HG02938 (cell line): ENCODE results near the gene RAPGEF3.

Source experiments
- ATAC-seq: cut with Tn5 transposase; IDR thresholded peaks from one replicate; pipeline ENCODE4 v1.9.1; 2021; ENCODE audit warnings: mild to moderate bottlenecking, moderate library complexity; ENCODE audit not compliant: unreplicated experiment

Gene RAPGEF3, protein sequence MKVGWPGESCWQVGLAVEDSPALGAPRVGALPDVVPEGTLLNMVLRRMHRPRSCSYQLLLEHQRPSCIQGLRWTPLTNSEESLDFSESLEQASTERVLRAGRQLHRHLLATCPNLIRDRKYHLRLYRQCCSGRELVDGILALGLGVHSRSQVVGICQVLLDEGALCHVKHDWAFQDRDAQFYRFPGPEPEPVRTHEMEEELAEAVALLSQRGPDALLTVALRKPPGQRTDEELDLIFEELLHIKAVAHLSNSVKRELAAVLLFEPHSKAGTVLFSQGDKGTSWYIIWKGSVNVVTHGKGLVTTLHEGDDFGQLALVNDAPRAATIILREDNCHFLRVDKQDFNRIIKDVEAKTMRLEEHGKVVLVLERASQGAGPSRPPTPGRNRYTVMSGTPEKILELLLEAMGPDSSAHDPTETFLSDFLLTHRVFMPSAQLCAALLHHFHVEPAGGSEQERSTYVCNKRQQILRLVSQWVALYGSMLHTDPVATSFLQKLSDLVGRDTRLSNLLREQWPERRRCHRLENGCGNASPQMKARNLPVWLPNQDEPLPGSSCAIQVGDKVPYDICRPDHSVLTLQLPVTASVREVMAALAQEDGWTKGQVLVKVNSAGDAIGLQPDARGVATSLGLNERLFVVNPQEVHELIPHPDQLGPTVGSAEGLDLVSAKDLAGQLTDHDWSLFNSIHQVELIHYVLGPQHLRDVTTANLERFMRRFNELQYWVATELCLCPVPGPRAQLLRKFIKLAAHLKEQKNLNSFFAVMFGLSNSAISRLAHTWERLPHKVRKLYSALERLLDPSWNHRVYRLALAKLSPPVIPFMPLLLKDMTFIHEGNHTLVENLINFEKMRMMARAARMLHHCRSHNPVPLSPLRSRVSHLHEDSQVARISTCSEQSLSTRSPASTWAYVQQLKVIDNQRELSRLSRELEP

DNA sequence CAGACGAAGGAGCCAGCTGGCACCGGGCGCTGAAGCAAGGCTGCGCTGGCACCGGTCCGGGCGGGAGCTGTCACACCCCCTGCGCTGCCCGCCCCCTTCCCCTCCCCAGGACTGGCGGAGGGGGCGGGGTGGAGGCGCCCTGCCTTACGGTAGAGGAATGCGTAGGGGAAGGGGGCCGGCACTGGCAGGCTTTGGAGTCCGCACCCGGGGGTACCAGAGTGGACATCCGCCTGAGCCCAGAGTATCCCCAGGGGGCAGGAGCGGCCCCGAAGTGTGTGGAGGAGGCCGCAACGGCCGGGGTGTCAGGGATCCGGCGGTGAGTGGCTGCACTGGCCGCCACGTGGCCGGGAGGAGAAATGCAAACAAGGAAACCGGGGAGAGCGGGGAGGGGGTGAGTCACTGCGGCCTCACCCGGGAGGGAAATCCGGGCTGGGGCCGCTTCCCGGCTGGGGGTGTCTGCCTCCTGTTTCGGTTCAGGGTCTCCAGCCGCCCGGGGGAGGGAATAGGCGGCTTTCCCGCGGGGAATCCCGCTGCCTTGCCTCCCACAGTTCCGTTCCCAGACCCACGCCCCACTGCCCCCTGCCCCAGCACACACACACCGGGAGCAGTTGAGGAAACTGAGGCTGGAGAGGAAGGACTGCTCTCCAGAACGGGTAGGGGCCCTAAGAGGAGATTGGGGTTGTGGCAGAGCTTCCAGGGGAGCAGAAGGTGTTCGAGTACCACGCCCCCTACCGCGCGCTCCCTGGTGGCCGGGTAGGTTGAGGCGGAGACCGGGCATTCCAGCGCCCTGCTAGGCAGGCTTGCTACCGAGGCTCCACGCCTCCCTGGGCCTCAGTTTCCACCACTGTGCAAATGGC, at the start of gene RAPGEF3:
TSS of gene RAPGEF3 (minus strand) at position 47 of the 857 bp plus-strand sequence. CDS start 324 bp downstream, outside the sequence.
- ATAC-seq: peak; percentile 49

DNA sequence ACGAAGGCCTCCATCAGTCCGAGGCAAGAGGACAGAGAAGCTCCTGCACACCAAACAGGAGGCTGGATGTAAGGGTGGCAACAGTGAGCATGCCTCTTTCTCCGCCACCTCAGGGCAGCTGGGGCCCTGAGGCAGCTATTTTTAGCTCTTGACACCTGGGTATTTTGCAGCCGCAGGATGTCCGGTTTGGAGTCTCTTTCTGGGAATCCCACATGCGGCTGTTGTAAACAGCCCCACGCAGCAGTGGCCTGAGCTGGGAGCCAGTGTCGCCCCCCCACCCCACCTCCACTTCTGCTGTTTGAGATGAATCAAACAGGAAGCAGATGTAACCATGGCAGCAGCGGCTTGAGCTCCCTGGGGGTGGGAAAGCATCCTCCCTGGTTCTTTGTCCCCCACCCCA, 49.4 kb upstream of the RAPGEF3 start:
- ATAC-seq: peak; percentile 40

DNA sequence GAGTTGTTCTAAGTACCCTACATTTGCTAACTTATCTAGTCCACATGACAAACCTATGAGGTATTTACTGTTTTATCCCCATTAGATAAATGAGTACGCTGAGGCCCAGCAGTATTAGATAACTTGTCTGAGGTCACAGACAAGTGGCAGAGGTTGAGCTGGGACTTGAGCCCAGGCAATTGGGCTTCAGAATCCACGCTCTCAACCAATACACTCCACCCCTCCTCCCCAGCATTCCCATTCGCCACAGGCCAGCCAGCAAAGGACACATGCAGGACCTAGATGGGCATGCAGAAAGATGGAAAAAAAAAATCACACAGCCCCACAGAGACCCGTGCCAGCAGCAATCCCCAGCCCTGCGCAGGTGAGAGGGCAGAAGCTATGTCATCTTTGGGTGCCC, 48.7 kb upstream of the RAPGEF3 start:
- no peak for ATAC-seq

DNA sequence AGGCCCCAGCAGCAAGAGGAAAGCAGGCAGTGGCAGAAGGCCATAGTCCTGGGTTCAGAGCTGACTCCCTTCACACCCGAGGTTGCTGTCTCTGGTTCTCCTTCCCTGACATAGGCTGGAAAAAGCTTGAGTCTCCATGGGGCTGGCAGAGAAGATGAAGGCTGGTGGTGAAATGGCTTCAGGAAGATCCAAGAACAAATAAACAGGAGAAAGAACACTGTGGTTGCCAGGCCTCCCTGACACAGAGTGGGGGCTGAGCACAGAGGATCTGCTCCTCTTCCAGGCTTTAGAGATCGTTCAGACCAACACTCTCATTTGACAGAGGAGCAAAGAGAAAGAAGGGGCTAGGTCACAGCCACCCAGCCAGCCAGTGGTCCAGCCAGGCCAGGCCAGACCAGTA, 46.7 kb upstream of the RAPGEF3 start:
- no peak for ATAC-seq

DNA sequence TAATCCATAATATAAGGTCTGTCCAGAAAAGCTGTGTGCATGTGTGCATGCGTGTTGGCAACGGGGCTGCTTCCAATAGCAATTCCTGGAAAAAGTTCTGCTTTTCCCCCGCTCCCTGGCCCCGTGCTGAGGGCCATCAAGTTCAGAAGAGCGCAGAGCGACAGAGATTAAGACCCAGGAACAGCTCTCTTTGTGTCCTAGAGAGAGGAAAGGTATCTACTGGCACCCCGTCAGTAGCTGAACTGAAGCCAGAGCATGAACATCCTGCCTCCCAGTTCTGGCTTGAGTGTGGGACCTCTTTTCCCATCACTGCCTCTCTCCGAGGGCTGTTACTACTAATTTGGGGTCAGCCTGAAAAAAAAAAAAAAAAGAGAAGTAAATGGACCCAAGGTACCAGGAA, 45.5 kb upstream of the RAPGEF3 start:
- ATAC-seq: no peak

DNA sequence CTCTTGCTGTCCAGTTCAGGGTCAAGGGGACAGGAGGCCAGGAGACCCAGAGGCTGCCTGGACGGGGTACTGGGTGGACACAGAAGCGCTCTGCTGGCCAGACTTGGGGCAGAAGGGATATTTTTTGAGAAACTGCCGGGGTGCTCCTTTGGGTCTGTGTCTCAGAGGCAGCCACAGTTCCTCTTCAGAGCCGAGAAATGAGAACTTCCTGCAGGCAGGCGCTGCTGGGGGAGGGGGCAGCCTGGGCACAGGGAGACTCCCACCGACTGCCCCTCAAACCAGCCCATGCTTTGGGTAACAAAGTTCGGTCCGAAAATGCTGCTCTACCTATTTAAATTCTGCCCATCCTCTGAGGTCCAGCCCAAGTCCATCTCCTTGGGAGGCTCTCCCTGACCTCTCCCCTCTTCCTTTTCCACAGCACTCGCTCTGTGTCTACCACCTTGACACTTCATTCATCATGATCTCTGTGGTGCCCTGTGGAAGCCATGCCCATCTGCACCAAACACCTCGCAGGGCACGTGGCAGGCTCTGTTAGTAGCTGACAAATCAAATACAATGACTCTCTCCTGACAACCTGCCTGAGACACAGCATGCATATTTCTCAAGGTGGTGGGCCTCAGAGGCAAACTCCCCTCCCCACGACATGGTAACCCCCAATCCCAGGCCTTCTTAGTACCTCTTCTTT, 44.7 kb upstream of the RAPGEF3 start:
- no peak for ATAC-seq

DNA sequence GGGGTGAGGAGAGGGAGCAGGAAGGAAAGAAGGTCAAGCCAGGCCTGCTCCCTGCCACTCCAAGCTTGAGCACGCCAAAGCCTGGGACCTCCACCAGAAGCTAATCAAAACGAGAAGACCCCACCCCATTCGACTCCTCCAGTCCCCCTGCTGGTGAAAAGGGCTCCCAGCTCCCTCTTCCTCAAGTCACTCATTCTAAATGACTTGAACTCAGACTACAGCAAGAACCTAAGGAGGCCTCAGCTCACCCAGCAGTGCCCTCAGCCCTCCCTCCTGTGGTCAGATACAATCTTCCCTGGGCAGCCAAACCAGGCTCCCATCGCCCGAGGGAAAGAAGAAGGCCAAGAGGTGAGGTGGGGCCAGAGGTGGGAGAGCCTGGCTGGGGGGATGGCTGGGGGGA, 43.6 kb upstream of the RAPGEF3 start:
- no peak for ATAC-seq

DNA sequence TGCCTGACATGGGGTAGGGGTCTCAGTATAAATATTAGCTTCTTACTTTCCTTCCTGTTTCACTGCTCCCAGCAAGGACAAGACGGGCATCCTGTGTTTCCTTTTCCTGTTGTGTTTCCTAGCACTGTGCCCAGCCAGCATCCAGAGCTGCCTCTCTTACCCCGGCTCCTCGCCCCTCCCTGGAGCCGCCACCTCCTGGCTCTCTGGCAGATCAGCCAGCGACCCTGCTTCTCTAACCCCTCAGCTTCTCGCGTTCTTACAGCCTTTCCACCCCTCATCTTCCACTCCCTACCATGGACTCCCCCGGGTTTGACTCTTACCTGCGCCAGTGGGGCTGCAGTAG, 43.2 kb upstream of the RAPGEF3 start:
- ATAC-seq: no peak

DNA sequence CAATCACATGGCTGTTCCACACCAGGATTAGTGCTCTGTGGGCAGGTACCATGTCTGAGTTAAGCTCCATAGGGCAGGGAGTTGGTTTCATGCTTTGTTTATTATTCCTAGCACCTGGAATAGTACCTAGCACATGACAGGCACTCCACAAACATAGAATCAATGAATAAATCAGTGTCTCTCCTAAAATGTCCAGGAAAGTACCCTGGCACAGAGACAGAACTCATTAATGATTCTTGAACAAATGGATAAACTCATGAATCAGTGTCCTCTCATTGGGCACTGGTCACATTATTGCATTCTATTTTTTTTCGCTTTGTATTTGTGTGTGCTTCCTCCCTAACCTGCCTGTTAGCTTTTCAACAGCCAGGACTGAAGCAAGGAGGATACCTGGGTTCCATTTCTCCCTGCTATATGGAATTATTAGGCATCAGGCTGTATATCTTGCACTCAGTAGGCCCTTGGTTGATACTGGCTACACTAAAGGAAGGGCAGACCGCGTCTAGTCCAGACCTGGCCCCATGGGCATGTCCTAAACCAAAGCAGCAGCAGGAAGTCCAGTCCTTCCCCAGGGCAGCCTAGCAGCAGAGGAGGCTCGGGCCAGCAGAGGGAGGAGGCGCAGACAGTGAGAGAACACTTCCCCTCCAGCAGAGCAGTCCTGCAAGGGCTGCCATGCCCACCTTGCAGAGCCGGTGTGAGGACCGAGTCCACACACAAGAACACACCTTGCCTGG, 42.7 kb upstream of the RAPGEF3 start:
- no peak for ATAC-seq

DNA sequence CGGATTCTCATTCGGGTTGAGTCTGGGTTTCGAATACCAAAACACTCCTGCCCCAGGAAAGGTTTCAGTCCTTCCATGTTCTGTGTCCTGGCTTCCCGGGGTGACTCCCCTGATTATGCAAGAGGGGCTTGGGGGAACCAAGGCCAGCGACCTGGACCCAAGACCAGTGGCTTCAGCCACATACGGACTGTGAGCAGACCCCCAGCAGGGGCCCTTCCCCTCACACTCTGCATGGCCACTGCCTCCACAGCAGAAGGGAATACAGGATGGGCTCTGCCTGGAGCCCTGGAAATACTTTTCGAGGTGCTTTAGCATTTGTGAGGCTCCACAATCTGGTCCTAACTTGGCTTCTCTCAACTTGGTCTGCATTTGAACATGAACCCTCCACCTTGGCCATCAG, 41.9 kb upstream of the RAPGEF3 start:
- ATAC-seq: no peak

DNA sequence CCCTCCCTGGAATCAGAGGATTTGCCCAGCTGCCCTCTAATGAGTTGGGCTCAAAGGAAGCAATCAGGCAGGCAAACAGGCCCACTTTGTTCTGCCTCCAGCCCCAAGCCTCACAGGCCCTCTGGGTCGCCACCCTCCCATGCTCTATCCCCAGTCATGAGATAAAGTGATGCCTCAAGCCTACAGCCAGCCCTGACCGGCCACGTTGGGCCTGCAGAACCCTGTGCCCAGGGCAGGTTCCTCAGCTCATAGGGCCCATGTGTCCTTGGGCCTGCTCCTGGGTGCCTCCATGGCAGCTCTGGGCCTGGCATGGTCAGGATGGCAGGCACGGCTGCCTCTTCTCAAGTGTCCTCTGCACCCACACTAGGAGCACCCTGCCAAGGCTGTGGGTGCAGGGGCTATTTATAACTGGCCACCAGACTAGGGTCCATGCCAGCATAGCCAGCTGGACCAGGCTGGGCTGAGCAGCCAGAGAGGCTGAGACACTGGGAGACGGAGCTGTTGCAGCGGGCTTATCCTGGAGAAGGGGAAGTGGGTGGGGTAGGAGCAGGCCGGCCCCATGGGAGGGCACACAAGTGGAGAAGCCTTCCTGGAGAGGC, 40.8 kb upstream of the RAPGEF3 start:
- no peak for ATAC-seq

DNA sequence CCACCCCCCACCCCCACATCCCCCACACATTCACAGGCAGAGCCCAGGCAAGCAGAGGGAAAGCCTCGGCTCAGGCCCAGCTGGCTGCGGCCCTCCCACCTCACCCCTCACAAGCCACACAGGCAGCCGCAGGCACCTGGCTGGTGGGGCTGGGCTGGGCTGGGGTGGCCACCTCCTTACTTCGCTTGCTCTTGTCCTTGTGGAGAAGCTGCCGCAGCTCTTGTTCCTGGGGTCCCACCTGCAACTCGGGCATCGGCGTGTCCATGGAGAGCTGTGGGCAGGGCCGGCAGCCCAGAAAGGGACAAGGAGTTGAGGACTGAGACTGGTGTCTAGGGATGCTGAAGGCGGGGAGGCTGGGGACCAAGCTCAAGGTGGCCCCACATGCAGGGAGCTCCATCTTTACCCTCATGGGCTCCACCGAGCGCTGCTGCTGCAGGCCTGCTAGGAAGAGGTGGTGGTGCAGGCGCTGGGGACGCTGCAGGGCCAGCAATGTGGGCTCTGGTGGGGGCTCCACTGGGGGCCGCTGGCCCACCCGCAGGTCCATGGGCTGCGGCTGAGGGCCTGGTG, 39.8 kb upstream of the RAPGEF3 start:
- ATAC-seq: no peak

DNA sequence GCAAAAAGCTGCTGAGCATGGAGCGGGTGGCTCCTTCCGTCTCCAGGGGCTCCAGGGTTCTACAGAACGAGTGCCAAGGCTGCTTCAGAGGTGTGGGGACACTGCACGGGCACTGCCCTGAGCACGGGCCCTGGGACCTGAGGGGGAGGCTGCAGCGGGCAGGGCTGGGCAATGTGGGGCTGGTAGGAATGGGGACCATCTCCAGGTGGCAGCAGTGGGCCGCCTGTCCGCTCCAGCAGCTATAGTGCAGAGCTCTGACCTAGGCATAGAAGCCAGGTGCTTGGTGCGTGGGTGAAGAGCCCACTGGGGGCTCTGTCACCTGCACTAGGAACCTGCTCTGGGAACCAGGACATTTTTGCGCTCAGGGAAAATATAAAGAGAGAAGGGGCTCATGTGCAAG, 38.8 kb upstream of the RAPGEF3 start:
- no peak for ATAC-seq

DNA sequence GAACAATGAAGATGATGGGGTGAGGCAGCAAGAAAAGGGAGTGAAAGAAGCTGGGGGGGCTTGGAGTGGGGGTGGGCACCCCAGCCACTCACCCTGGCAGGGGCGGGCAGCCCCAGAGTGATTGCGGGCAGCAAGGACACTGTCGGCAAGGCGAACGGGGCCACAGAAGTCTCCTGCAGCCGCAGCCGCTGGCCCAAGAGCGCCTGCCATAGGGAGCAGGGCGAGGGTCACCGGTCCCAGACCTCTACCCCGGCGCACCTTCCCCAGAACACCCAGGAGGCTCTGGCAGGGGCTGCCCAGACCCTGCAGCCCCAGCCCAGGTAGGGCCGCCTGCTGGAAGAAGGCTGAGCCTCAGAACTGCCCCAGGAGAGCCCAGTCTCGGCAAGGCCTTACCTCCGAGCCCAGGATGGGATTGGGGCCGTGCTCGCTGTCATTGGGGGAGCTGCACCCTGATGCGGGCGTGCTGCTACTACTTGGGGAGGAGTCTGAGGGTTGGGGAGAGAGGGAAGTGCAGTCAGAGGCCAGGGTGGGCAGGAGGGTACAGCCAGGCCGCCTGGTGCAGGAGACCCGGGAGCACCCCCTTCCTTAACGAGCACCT, 37.2 kb upstream of the RAPGEF3 start:
- ATAC-seq: no peak

DNA sequence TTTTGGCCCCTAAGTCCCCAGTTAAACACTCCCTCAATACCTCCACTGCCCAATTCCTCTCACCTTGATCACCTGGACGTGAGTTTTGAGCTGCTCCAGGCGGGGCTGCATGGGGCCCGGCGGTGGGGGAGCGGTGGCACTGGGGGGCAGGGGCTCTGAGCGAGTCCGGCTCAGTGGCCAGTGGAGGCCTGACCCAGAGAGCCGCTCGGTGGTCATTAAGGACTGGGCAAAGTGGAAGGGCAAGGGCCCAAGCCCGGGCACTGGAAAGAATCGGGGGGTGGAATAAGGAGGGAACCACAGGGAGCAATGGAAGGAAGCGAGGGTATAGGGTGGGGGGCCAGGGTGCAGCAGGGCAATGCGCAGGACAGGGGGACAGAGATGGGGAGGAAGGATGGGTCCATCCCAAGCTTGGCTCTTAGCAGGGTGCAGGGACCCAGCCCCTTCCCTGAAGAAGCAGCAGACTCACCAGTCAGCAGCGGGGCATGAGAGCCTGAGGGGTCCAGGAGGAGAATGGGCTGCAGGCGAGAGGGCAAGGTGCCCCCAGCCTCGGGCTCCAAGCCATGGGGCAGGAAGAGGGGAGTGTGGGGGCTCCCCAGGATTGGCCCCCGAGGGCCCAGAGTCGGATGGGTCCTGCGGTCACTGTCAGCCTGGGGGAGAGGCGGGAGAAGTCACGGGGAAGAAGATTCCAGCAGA, 36.6 kb upstream of the RAPGEF3 start:
- ATAC-seq: no peak

DNA sequence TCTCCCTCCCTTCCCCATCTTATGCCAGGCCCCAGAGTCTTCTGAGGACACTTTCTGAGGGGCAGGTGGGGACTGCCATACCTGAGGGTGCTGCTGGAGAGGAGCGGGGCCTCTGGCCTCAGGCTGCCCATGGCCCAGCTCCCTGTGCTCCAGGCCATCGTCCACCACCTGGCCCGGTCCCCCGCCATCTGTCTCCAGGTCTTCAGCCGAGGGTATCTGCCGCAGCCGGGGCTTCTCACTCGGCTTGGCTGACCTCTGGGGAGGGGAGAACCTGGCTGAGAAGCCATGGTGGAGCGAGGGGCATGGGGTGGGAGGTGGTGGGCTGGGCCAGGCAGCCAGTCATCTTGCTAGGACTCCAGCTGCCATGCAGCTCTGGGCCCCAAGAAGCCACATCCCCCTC, 36.0 kb upstream of the RAPGEF3 start:
- ATAC-seq: no peak

DNA sequence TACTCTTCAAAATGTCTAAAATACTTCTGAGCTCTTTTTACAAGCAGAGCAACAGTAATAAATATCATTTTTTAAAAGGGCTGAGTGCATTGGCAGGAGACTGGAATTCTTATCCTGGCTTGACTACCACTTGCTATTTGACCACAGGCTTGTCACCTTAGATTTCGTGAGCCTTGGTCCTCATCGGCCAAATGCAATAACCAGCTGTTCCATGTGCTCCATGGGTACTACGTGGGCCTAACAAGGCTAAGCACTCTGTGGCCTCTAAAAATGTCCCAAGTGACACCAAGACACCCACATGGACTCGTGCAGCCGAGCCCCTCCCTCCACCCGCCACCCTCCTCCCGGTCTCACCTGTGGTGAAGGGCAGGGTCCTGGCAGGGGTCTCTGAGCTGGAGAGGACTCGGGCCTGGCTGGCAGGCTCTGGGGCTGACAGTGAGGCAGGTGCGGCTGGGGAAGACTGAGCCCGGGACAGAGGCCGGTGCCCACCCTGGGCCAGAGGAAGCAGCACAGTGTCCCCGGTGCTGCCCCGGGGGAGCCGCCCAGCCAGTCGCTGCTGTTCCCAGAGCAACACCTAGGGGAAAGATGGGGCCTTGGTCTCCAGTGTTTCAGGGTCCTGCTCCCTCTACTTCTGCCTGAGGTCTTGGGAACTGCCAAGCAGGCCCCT, 34.5 kb upstream of the RAPGEF3 start:
- no peak for ATAC-seq

DNA sequence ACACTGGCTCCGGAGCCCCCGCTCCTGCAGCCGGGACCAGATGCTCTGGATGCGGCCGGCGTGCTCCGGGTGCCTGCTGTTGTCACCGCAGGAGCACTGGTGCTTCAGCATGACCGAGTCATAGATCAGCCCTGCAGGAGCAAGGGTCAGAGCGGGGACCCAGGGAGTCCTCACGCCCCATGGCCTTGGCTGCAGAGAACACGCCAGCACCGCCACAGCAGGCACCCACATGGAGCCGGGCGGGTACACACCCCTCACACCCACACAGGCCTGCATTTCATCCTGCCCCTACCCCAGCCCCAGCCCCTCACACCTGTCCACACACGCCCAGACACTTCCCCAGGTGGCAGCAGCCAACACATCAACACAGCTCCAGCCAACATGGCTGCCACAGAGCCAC, 33.2 kb upstream of the RAPGEF3 start:
- no peak for ATAC-seq
